ENCODE results near the gene NINL.
"Not testable (repeated sequence)": the region's sequence is repeated elsewhere in the genome, so short reads cannot be mapped to it uniquely, and the experiment has no call there.

NINL gene

DNA sequence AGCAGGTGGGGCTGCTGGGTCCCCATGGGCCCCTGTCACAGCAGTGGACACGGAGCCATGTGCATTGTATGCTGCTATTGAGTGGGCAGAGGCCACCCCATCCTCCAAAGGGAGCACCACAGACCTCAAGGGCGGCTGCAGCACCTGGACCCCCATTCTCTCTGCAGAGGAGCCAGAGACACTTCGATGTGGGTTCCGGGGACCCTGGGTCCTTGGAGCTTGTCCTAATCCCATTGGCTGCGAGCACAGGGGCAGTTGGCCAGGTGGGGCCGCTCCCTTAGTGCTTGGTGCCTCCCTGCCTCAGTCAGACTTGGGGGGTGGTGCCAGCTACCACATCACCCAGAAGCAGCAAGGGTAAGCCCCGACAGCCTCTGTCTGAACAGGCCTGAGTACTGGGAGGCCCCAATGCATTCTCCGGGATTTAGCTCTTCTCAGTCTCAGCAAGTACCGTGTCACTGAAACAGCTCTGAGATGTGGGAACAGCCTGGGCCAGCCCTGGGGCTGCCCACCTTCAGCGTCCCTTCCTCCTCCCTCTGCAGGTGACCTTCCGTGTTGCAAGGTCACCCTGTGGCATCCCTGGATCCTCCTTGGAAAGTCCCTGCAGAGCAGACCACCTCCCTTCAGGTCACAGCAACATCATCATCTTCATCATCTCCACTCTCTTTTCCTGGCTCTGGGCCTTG is 104.0 kb downstream of the NINL start:
- no peak for DNase-seq

DNA sequence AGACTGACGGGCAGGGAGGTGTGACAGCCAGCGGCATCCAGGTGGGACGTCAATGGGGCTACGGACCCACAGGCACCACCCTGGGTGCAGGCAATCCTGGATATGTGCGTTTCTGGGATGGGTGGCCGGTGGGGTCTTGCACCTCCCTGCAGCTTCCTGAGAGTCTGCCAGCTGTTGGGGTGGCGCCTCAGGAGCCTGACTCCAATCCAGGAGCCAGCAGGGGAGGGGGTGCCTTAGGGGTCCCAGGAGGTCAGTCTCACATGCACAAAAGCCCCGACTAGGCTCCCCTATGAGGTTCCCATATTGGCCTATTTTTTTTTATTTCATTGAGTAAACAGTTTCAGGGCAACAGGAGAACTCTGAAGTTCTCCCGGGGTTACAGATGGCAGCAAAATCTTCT is 104.5 kb downstream of the NINL start:
- no peak for DNase-seq

DNA sequence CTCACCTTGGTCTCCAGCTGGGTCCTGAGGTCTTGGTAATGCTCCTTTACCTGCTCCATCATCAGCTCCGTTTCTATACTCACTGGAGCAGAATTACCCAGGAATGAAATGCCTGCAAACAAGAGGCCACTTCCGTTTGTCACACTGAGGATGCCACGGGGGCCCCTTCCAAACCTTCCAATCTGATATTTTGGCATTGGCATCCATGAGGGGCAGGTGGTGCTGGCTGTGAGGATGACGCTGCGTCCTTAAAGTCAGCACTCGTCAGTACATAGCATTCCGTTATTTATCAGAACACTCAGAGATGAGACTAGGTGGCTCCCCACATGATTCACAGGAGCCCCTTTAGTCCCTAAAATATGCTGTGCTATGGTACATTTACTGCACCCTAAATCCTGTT is 105.2 kb downstream of the NINL start:
- no peak for DNase-seq

DNA sequence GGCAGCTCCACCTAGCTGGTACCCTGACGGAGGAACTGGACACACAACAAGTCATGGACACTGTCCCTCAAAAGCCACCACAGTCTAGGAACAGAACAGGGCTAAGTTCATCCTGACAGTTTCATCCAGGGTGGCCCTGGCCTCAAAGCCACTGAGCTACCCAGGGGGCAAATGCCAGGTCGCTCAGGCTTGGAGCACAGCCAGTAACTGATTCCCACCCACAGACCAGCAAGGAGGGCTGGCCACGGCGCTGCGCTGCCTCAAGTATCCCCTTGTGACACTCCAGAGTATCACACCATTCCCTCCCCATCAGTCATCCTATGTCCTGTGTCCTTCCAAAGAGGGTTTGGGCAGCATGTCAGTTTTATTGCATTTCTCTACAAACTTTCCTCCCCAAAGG is 105.7 kb downstream of the NINL start:
- DNase-seq = no peak

DNA sequence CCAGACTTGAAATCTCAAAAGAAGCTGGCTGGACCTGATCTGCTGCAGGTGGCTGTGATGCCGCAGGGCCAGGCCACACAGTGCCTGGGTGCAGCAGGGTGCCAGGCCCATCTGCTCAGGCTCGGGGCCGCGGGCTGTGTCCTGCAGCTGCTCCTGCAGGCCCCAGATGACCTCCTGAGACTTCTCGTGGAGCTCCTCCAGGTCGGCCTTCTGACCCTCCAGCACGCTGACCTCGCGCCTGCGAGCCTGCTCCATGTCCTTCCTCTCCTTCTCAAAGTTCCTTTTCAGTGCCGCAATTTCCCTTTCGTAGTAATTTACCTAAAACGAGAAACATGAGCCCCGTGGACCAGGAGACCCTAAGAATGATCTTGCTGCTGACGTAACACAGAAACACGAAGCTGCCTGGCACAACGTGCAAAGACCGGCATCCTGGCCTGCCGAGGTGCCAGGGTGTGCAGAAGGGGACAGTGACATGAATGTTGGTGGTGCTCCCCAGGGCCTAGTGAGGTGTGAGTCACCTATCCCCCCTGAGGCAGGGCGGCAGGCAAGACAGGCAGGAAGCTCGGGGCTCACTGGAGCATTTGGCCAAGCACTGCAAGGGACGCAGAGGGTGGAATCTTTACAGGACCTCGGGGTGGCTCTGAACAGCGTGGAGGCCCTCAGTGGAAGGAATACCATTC is 106.3 kb downstream of the NINL start:
- DNase-seq = no peak

DNA sequence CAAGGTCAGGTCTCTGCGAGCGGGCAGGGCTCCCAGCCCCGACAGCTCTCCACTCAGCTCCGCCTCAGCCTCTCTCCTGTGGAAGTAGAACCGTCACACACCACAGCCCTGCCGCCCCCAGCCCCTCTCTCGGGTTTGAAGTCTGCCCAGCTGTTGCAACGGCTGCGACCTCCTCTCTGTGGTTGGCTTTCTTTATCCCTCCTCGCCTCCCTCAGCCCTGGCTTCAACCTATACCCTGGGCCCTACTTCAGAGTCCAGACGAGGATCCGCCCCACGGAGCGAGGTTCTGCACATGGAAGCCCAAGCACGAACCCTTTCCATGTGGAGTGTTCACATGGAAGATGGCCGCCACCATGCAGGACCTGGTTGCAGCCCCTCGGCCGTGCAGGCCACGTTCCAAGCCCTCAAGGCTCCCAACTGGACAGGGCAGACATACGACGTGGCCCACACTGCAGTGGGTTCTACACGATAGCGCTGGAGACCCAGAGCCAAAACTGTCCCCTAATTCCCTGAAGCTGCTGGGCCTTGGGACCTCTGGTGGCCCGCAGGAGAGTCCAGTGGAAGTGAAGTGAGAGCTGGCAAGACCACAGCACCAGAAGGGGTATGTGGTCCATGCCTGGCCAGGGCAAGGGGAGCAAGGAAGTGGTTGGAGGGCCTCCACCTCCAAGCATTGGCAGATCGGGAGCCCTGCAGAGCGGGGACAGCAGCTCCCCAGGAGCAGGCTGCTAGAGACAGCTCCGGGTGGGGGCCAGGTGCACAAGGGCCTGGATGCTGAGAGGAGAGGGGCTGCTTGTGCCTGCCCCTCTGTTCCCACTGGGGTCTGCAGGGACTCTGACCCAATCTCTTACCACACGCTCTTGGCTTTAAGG is 108.1 kb downstream of the NINL start:
- DNase-seq = no peak

DNA sequence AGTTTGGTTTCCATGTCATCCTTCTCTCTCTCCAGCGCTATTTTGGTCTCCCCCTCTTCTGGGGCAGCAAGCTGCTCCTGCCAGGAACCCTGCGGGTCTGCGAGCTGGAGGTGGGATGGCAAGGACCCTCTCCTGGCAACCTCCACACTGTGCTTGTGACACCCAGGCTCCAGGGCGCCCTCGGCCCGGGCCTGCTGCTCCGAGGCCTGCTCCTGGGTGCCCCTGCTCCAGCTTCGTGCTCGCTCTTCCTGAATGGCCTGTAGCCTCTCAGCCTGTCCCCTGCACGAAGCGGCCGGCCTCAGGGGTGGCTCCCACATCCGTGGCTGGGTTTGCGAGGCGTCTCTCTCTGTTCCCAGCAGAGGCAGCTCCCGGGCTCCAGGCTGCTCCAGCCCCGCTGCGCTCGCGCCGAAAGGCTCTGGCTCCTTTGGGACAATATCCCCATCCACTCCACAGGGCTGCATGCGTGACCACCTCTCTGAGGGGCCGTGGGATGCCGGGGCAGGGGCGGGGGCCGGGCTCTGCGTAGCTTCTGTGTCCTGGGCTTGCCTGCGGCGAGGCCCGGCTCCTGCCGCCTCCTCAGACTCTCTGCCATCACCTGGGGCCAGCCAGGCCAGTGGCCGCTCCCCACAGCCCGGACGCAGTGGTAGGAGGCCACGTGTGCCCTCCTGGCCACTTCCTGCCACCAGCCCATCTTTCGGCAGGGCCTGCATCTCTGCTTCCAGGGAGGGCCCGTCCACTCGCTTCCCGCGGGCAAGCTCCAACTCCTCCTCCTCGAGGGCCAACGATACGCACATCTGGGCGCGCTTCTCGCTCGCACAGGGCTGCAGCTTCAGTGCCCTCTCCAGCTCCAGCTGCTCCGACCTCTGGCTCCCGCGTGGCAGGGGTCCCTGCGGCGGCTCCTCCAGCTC is 109.0 kb downstream of the NINL start:
- DNase-seq = no peak

DNA sequence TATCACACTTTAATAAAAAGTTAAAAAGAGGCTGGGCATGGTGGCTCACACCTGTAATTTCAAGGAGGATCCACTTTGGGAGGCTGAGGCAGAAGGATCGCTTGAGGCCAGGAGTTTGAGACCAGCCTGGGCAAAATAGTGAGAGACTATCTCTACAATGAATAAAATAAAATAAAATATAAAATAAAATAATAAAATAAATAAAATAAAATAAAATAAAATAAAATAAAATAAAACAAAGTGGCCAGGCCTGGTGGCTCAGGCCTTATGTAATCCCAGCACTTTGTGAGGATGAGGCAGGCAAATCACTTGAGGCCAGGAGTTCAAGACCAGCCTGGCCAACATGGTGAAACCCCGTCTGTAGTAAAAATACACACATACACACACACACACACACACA is 112.0 kb downstream of the NINL start:
- DNase-seq = not testable (repeated sequence)

DNA sequence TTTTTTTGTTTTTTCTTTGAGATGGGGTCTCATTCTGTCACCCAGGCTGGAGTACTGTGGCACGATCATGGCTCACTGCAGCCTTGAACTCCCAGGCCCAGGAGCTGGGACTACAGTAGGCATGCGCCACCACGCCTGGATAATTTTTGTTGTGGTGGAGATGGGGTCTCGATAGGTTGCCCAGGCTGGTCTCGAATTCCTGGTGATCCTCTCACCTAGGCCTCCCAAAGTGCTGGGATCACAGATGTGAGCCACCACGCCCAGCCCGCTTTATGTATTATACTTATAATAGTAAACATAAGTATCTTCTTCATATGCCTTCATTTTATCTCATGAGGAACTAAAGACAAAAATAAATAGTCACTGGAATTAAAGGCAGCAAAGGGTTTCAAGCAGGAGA is 114.3 kb downstream of the NINL start:
- no peak for DNase-seq

DNA sequence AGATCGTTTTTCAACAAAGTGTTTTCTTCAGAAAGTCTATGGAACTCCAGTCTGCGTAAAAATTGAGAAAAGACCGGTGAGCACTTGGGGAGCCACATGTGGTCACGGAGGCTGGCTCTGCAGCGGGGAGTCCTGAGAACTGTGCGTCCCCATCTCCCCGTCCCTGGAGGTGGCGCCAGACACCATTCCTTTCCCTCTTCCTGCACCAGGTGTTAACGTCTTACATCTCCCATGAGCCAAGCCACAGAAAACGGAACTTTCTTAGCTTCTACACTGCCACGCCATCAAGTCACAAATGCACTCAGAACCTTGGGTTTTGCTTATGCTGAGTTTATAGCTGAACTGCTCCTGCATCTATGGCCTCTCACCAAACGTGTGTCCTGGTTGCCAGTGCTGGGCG is 115.3 kb downstream of the NINL start:
- peak; percentile 37 for DNase-seq

DNA sequence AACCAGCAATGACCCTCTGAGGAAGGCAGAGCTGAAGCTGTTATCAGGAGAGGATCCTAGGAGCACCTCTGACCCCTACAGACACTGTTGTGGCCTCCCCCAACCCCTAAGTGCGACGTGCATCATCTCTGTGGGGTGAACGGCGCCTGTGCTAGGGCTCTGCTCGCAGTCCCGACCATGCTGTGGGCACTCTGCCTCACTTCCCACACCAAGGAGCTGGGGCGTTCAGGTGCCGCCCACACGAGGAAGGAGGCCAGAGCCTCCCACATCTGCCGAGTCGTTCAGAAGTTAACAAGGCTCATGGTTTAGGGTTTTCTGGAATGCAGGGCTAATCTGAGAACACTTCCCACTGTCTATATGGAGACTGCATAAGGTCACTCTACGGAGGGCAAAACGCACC is 115.8 kb downstream of the NINL start:
- DNase-seq = no peak

DNA sequence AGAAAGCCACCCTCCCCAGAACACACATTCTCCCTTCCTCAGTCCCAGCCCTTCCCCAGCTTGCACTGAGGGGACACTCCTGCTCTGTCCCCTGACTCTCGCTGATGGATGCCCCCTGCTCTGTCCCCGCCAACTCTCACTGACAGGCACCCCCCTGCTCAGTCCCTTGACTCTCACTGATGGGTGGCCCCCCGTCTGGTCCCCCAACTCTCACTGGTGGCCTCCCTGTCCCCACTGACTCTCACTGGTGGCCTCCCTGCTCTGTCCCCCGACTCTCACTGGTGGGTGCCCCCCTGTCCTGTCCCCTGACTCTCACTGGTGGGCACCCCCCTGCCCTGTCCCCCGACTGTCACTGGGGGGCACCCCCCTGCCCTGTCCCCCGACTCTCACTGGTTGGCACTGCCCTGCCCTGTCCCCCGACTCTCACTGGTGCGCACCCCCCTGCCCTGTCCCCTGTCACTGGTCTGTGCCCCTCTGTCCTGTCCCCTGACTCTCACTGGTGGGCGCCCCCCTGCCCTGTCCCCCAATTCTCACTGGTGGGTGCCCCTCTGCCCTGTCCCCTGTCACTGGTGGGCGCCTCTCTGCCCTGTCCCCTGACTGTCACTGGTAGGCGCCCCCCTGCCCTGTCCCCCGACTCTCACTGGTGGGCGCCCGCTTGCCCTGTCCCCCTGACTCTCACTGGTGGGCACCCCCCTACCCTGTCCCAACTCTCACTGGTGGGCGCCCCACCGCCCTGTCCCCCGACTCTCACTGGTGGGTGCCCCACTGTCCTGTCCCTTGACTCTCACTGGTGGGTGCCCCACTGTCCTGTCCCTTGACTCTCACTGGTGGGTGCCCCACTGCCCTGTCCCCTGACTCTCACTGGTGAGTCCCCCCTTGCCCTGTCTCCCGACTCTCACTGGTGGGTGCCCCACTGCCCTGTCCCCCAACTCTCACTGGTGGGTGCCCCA is 116.9 kb downstream of the NINL start:
- no peak for DNase-seq

DNA sequence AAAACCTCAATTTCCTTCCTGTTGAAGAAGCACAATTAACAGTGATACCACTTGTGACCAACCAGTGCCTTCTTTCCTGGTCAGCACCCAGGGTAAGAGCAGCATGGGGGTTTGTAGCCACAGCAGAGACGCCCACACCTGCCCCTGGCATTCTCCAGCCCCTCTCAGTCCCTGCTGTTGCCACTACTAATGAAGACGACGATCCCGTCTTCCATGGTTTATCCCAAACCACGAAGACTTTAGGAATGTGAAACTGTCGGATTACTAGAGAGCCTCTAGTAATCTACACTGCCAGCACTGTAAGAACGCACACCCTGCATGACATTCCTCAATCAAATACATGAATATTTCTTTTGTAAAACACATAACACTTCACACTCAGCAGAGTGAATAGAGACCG is 117.9 kb downstream of the NINL start:
- DNase-seq = no peak

DNA sequence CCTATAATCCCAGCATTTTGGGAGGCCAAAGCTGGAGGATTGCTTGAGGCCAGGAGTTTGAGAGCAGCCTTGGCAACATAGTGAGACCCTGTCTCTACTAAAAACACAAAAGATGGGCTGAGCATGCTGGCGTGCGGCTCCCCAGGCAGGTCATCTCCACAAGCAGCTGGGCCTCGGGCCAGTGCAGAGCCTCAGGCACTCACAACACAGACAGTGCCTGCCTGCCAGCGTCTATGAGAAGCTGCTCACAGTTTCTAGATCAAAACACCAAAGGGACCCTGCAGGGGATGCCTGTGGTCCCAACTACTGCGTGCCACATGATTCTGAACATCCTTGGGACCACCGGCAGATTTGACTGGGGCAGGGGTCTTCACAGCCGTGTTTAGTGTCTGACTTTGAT is 118.5 kb downstream of the NINL start:
- no peak for DNase-seq

DNA sequence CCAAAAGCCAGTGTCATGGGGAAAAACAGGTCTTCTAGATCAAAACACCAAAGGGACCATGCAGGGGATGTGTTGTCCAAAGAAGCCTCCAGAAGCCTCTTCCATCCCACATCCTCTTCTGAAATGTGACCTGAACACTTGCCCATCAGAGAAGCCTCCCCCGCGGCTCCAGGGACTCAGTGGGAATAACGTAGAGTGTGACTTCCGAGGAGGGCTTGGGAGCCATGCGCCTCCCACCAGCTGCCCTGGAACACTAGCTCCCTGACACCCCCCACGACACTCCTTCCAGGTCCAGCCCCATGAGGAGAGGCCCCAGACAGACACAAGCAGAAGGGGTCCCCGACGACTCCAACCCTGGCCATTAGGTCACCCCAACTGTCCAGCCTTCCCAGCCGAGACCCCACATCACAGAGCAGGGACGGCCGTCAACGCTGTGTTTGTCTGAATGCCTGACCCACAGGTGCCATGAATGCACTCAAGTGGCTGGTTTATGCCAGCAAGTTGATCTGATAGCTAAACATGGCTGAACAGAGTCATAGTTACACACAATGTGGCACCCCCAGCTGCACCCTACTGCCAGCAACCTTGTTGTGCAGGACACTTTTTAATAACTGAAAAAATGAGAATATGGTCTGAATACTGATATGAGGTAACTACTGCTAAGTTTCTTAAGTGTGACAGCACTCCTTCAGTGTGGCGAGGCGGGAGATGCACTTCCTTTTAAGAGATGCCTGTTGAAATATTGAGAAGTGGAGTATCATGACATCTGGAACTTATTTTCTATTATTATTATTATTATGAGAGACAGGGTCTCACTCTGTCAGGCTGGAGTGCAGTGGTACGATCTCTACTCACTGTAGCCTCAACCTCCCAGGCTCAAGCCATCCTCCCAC is 119.8 kb downstream of the NINL start:
- DNase-seq = no peak

DNA sequence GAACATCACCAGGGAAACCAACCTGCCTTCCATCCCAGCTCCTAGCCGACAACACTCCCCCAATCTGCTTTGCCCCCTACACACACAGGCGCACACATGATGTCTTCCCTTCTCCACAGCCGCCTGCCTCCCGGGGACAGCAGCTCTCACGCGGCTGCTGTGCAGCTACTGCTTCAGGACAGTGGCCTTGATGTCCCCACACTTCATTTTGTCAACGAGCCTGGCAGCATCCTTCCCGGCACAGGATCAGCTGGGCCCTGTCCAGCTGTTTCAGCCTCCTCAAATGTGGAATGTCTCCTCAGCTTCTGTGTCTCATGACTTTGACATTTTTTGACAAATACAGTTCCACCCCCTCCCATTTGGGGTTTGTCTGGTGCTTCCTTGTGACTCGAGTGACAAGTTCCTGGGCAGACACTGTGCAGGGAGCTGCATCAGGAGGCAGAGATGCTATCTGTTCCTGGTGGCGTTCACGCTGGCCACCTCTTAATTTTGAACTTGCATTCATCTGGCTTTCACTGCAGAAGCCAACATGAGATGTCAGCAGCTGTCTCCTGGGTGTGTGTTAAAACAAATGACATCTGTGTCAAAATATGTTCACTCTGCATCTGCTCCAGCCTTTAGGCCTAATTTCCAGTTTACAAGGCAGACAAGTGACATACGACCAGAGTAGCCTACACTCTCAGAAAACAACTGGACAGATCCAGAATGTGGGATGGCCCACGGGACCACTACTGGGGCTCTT is 120.7 kb downstream of the NINL start:
- DNase-seq = no peak

DNA sequence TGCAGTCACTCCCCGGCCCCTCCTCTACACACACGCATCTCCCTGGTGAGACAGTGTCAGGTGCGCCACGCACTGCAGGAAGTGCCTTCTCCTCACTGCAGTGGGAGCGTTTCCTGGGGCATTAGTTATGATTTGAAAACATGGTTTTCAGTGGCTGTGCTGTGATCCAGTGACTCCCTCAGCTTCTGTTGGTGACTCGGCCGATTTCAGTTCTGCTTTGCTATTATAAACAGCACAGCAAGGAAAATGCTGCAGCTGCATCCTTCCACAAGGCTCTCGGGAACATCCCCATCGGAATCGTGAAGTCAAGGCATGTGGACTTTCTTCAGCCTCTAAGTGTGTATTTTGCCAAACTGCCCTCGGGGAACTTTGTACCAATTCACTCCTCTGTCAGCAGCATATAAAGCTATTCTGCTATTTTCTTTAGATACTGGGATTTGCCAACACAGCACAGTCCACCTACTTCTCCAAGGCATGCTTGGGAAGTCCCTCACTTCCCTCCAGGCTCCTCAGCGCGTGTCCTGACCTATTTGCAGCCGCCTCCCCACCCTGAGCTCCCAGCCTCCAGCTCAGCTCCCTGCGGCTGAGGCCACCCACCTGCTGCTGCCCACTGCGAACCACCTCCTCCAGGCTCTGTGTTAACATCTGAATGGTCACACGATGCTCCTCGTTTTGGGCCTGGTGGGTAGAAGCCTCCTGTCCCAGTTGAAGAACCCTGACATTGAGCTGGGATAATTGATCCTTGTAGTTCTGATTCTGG is 123.4 kb downstream of the NINL start:
- DNase-seq = no peak

DNA sequence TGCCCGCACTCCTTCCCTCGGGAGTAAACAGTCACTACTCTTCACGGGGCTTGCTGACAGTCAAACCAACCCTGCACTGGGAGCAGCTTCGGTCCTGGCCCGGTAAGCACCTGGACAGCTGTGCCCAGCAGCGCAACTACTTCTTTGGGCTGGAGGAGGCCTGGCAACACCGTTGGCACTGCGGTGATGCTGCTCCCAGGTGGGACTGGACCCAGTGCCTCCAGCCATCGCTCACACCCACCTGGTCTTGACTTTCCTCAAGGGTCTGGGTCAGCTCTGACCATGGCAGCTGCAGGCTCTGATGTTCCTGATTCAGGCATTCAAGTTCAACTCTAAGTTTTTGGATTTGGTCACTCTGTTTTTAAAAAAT is 124.1 kb downstream of the NINL start:
- no peak for DNase-seq

All from GF-D8 (cell line).